ENCODE data around the gene NKAIN4.
"Not testable (repeated sequence)": the region's sequence is repeated elsewhere in the genome, so short reads cannot be mapped to it uniquely, and the experiment has no call there.

The NKAIN4 gene

DNA sequence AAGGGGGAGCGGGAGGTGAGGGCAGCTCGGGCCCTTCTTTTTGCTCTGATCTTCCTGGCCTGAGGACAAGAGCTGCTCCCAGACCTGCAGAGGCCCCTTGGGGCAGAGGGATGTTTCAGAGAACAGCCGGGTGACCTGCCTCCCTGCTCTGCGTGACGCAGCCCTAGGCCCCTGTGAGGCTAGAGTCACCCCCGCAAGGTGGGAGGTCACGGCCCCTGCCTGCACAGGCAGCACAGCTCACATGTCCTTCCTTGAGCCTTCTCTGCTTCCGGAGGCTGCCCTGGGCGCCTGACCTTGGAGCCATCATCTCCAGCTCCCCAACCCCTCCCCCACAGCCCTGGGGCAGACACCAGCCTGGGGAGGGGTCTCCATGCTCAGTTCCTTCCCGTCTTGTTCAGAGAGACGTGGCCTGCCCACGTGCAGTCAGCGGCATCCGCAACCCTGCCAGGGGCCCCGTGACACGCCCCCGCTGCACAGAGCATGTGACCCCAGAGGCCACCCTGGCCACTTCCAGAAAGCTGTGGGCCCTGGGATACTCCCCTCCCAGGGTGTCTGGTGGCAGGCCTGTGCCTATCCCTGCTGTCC is 18.8 kb downstream of the NKAIN4 start, which contains the start of gene BIRC7:
Gene BIRC7 (plus strand): TSS at position 507 of the 585 bp plus-strand sequence. CDS start 192 bp downstream, outside the sequence.
- no peak for DNase-seq

DNA sequence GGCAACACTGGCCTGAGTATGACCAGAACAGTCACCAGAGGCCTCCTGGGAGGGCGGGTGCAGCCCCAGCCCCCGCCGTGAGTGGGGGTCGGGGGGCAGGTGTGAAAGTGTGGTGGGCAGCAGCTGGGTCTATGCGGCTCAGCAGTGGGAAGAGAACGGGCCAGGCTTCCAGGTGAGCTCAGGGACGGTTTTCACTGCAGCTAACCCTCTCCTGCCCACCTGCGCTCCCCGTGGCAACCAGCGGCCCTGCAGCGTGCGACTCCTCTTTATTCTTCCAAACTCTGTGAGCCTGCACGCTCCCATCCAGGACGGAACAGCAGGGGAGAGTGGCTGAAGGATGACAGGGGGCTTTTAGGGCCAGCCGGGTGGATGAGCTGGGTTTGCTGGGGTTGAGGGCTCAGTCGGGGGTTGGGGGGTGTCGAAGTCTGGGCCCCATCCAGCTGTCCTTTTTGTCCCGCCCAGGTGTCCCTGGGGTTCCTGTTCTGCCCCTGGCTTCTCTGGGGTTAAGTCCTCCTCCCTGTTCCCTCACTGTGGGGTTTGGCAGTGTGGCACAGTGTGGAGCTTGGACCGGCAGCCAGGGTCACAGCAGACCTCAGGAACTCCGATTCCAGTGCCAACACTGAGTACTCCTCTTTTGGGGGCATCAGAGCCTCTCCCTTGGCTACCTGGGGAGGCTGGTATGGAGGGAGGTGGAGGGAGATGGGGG is 19.4 kb downstream of the NKAIN4 start:
- DNase-seq = no peak

DNA sequence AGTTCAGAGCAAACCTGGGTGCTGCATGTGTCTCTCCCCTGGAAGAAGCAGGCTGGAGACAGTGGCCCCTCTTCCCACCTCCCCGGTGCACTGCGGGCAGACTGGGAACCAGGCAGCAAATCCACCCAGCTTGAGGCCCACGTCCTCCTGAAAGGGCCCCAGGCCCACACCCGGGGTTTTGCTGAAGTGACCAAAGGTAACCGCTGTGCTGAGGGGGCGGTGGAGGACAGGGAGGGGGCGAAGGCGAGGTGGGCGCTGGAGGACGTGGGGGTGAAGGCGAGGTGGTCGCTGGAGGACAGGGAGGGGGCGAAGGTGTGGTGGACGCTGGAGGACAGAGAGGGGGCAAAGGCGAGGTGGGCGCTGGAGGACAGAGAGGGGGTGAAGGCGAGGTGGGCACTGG is 20.3 kb downstream of the NKAIN4 start:
- no peak for DNase-seq

DNA sequence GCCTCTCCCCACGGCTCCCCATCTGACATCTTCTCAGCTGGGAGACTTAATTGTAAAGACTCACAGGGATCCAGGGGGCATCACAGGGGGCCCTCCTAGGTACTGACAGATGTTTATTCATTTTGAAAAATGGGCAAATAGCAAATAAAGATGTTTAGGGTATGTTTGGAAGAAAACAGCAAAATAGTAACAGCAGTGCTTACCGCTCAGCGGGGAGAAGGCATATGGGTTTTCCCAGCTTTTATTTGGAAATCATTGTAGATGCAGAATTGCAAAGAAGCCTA is 21.3 kb downstream of the NKAIN4 start:
- DNase-seq = no peak

DNA sequence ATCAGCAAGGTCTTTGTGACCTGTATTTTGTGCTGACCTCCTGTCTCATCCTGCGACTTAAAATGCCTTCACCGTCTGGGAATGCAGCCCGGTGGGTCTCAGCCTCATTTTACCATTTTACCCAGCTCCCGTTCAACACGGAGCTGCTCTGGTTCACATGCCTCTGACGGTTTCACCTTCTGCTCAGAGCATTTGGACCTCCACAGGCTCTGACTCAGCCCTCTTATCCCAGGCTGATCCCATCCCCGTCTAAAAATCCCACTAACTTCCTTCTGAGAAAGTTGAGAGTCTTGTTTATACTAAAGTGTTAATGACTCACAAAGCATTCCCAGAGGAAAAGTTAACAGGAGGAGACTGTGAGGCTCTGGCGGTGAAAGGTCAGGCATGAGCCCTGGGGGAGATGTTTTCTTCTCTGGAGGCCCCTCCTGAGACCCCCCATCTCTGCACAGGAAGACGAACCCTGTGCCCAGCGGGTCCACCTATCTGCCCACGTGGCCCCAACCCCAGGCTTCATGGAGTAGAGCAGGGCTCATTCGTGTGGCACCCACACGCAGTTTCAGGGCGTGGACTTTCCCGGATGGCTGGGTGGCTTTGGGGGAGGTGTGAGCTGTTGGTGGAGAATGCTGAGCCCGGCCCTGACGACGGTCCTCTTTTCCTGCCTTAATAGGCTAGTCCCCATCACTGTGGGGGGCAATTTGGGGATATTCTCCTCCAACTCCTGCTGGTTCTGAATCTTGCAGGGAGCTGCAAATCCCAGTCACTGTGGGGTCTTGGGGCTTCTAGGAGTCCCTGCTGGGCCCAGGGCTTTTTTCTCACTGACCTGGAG is 21.8 kb downstream of the NKAIN4 start:
- DNase-seq = no peak

DNA sequence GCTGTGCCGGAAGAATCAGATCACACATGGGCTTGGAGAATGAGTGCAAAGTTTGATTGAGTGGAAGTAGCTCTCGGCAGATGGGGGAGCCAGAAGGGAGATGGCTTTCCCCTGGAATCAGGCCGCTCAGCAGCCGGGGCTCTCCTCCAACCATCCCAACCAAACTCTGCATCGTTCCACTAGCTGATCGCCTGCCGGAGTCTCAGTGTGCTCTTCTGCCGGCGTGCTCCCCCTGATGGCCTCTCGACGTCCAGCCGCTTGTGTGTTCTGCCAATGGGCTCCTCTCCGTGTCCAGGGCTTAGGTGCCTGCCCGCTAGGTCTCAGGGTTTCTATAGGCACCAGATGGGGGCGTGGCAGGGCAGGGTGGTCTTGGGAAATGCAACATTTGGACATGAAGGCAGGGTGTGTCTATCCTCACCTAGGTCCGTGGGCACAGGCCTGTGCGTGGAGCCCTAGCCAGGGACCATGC is 23.4 kb downstream of the NKAIN4 start:
- peak; percentile 32 for DNase-seq

DNA sequence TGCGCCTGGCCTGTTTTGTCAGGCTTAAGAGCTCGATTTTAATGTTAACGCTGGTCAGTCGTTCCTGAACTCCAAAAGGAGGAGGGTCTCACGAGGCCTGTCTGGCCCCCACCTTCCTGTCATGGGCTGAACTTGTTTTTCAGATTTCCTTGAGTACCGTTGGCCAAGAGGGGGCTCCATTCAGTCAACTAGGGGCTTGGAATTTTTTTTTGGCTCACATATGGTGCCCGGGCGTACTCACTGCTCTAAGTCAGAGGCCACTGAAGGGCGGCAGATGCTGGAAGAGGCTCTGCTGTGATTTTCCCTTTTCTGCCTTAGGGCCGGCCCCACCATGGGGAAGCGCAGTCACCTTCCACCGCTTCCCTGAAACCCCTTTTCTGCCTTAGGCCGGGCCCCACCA is 25.5 kb downstream of the NKAIN4 start:
- no peak for DNase-seq

DNA sequence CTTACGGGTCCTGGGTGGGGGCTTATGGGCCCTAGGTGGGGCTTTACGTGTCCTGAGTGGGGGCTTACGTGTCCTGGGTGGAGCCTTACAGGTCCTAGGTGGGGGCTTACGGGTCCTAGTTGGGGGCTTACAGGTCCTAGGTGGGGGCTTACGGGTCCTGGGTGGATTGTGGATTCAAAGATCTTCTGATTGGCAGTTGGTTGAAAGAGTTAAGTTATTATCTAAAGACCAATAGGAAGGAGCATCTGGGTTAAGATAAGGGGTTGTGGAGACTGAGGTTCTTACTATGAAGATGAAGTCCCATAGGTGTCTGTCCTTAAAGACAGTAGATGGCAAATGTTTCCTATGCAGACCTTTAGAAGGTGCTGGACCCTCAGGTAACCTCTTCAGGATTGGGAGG is 27.0 kb downstream of the NKAIN4 start:
- no peak for DNase-seq

GRCh38 chr20:63226042-63226943 is 28.0 kb downstream of the NKAIN4 start:
- DNase-seq = no peak

DNA sequence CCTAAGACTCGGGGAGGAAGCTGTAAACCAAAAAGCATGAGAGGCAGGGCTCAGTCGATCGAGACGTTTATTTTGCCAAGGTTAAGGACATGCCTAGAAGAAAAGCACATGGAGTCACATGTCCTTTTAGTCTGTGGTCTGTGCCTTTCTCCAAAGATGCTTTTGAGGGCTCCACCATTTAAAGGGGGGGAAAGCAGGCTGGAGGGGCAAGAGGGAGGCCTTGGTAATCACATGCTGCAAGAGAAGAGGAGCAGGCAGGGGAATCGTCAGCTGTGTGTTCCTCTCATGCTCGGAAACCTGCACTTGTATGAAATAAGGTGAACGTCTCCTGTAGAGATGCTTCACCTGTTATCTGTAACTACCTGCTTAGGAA is 29.2 kb downstream of the NKAIN4 start:
- DNase-seq = no peak

- no peak for DNase-seq
These were observed 29.7 kb downstream of the NKAIN4 start for GRCh38 chr20:63224412-63225081.

DNA sequence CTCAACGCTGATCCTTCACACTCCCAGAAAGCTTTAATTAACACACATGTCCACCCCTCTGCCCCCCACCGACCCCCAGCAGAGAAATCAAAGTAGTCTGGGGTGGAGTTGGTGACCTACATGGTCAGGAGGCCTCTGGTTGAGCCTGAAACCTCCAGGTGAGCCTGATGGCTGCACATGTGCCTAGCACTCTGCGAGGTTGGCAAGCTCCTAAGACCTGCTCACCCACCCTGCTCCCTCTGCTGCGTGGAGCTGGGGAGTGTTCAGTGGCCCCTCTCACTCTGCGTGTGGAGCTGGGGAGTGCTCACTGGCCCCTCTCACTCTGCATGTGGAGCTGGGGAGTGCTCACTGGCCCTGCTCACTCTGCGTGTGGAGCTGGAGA is 30.4 kb downstream of the NKAIN4 start:
- no peak for DNase-seq

- DNase-seq = peak; percentile 60
These were observed 31.0 kb downstream of the NKAIN4 start for GRCh38 chr20:63223121-63223825.

- DNase-seq = no peak
These were observed 31.7 kb downstream of the NKAIN4 start for GRCh38 chr20:63222541-63222940.

- not testable (repeated sequence) for DNase-seq
These were observed 32.7 kb downstream of the NKAIN4 start for GRCh38 chr20:63221400-63222053.

- DNase-seq = no peak
These were observed 33.4 kb downstream of the NKAIN4 start for GRCh38 chr20:63220696-63221399.

GRCh38 chr20:63219866-63220521 is 34.3 kb downstream of the NKAIN4 start:
- no peak for DNase-seq

GRCh38 chr20:63219447-63219821 is 34.8 kb downstream of the NKAIN4 start:
- no peak for DNase-seq

DNA sequence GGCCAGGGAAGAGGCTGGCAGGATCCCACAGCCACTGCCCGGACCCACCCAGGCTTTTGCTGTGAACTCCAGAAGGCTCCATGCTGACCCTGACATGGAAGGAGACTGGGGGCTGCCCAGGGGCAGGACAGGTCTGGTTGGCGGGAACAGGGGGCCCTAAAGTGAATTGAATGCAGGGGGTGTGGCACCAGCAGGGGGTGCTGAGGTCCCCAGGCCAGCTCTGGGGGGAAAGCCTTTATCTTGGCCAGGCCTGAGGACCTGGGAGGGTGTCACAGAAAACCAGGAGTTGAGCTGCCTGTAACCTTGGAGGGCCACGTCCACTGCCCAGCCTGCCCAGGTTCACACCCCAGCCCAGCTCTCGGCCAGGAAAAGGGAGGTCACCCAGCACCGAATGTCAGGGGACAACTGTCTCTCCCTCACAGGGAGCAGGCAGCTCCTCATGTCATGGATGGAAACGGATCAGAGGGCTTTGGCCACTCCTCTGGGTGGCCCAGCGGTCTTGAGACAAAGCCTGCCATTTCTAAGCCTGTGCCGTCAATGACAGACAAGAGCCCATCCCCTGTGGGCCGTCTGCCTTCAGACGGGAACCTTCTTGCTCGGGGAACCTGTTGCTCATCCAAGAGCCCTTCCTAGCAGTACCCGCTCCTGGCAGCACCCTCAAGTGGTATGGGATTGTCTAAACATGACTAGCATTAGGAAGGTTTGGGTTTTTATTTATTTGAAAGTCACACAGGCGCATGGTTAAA is 35.4 kb downstream of the NKAIN4 start:
- no peak for DNase-seq

Data from suppressor macrophage treated with lipopolysaccharide for 4 hours (primary cell).